Activated CD4-positive, alpha-beta T cell treated with anti-CD3 and anti-CD28 coated beads, Interleukin-2, amount 50 U/mL, for 16 hours (primary cell): ENCODE results near the gene KCMF1.
"Not testable (repeated sequence)": the region's sequence is repeated elsewhere in the genome, so short reads cannot be mapped to it uniquely, and the experiment has no call there.

Experiments used
- DNase-seq: peaks from one replicate; pipeline ENCODE4 v3.0.0-alpha.2; 2020

The KCMF1 gene

GRCh38 chr2:84970868-84971509 lies at the start of gene KCMF1:
Gene KCMF1, plus strand, starts transcription at chr2:84971161. Its CDS starts 291 bp downstream, at chr2:84971452.
- DNase-seq, result peak; percentile 84

GRCh38 chr2:84923009-84923408 lies 48.0 kb upstream of the KCMF1 start:
- DNase-seq, result no peak

GRCh38 chr2:84924173-84925106 lies 46.5 kb upstream of the KCMF1 start:
- DNase-seq, result peak; percentile 88

GRCh38 chr2:84925336-84925723 lies 45.6 kb upstream of the KCMF1 start:
- no peak for DNase-seq

GRCh38 chr2:84925724-84926376 lies 45.1 kb upstream of the KCMF1 start:
- DNase-seq, result peak; percentile 99

- no peak for DNase-seq
These were observed 43.7 kb upstream of the KCMF1 start for GRCh38 chr2:84927275-84927627.

- no peak for DNase-seq
These were observed 39.6 kb upstream of the KCMF1 start for GRCh38 chr2:84931384-84931821.

- peak; percentile 82 for DNase-seq
These were observed 32.6 kb upstream of the KCMF1 start for GRCh38 chr2:84938194-84938879.

- DNase-seq, result peak; percentile 97
These were observed 31.4 kb upstream of the KCMF1 start for GRCh38 chr2:84939426-84940087.

- no peak for DNase-seq
These were observed 30.9 kb upstream of the KCMF1 start for GRCh38 chr2:84940088-84940470.

GRCh38 chr2:84940831-84941412 lies 30.0 kb upstream of the KCMF1 start:
- DNase-seq, result no peak

GRCh38 chr2:84942166-84942565 lies 28.8 kb upstream of the KCMF1 start:
- no peak for DNase-seq

GRCh38 chr2:84942964-84943421 lies 28.0 kb upstream of the KCMF1 start:
- DNase-seq, result peak; percentile 43

GRCh38 chr2:84944295-84944909 lies 26.6 kb upstream of the KCMF1 start:
- no peak for DNase-seq

GRCh38 chr2:84945838-84946203 lies 25.1 kb upstream of the KCMF1 start:
- not testable (repeated sequence) for DNase-seq

- peak; percentile 79 for DNase-seq
These were observed 24.6 kb upstream of the KCMF1 start for GRCh38 chr2:84946204-84947009.

- DNase-seq, result no peak
These were observed 23.9 kb upstream of the KCMF1 start for GRCh38 chr2:84947010-84947593.

GRCh38 chr2:84953535-84953934 lies 17.4 kb upstream of the KCMF1 start:
- DNase-seq, result no peak

GRCh38 chr2:84954329-84954728 lies 16.6 kb upstream of the KCMF1 start:
- no peak for DNase-seq
